Liver (tissue), 3 donors: Measurements from ENCODE around the gene KAT7.

ENCODE experiments used
- EGR1 ChIP-seq, 2 donors: IDR thresholded peaks; 2 replicates each; pipeline ENCODE4 v1.6.1; 2016 to 2018; ENCODE audit warnings: antibody characterized with exemption in 2 of 2, low read depth in 2 of 2
- FOXA1 ChIP-seq: IDR thresholded peaks from 2 replicates; pipeline ENCODE4 v1.6.1; 2016; ENCODE audit warnings: antibody characterized with exemption
- FOXA2 ChIP-seq: IDR thresholded peaks from 2 replicates; pipeline ENCODE4 v1.6.1; 2016; ENCODE audit warnings: antibody characterized with exemption
- JUND ChIP-seq, 2 donors: IDR thresholded peaks; 2 replicates each; pipeline ENCODE4 v1.6.1; 2016; ENCODE audit warnings: antibody characterized with exemption in 2 of 2
- NR2F2 ChIP-seq: IDR thresholded peaks from 2 replicates; pipeline ENCODE4 v1.6.1; 2016; ENCODE audit warnings: antibody characterized with exemption
- RAD21 ChIP-seq, 2 donors: IDR thresholded peaks; 2 replicates each; pipeline ENCODE4 v1.6.1; 2016; ENCODE audit warnings: antibody characterized with exemption in 2 of 2, mild to moderate bottlenecking in 2 of 2
- RXRA ChIP-seq, 2 donors: IDR thresholded peaks; 2 replicates each; pipeline ENCODE4 v1.6.1; 2017 to 2018; ENCODE audit warnings: antibody characterized with exemption in 2 of 2, mild to moderate bottlenecking in 1 of 2
- SP1 ChIP-seq: IDR thresholded peaks from 2 replicates; pipeline ENCODE4 v1.6.1; 2018; ENCODE audit warnings: antibody characterized with exemption, mild to moderate bottlenecking
- YY1 ChIP-seq: IDR thresholded peaks from 2 replicates; pipeline ENCODE4 v1.6.1; 2016; ENCODE audit warnings: antibody characterized with exemption, mild to moderate bottlenecking
- TF ChIP-seq, protein P1 (sequence below): IDR thresholded peaks from 2 replicates; pipeline ENCODE4 v1.6.1; 2016; ENCODE audit warnings: antibody characterized with exemption
- TF ChIP-seq, protein P2 (sequence below): IDR thresholded peaks from 2 replicates; pipeline ENCODE4 v1.6.1; 2016; ENCODE audit warnings: antibody characterized with exemption, mild to moderate bottlenecking
- TF ChIP-seq, protein P3 (sequence below): fragments of 150-350 bp; IDR thresholded peaks from 2 replicates; pipeline ENCODE4 v1.5.1; 2017; ENCODE audit warnings: improper control_type of control experiment, low read depth, low read length; ENCODE audit not compliant: missing input control
- TF ChIP-seq, protein P4 (sequence below): IDR thresholded peaks from 2 replicates; pipeline ENCODE4 v1.6.1; 2016; ENCODE audit warnings: antibody characterized with exemption
- donor health status: healthy.
- donor health status: healthy.

DNA sequence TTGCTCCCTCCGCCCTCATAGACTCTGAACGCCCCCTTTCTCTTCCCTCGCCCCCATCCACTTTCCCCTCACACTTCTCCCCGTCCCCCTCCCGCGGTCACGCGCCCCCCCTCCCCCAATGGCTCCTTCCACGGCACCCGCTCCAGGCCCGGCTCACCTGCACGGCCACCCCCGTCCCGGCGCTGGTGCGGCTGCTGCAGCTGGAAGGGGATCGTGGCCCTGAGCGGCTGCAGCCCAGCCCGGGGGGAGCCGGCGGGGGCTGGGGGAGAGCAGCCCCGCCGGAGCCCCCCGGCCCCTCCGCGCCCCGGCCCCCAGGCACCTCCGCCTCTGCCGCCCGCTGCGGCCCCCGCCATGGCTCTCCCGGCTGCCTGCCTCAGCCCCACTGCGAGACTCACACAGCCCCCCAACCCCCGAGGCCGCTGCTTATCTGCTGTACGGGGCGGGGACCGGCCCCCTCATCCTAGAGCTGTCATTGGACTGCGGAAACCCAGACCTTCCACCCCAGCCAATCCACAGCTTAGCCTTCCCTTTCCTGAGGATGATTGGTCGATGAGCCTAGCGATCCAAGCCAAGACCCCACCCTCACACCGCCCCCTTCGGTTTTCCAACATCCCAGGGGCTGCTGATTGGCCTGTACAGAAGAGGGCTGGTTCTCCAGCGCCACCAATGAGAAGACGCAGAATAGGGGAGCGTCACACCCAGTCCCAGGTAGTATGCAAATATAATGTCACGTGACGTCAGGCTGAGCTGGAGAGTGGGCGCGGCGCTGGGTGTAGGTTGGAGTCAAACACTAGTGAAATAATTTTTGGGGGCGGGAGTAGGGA lies 24.5 kb upstream of the KAT7 start, which contains the start of gene FAM117A:
- TF ChIP-seq, protein P1, sequence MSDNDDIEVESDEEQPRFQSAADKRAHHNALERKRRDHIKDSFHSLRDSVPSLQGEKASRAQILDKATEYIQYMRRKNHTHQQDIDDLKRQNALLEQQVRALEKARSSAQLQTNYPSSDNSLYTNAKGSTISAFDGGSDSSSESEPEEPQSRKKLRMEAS: no peak
- TF ChIP-seq, protein P2, sequence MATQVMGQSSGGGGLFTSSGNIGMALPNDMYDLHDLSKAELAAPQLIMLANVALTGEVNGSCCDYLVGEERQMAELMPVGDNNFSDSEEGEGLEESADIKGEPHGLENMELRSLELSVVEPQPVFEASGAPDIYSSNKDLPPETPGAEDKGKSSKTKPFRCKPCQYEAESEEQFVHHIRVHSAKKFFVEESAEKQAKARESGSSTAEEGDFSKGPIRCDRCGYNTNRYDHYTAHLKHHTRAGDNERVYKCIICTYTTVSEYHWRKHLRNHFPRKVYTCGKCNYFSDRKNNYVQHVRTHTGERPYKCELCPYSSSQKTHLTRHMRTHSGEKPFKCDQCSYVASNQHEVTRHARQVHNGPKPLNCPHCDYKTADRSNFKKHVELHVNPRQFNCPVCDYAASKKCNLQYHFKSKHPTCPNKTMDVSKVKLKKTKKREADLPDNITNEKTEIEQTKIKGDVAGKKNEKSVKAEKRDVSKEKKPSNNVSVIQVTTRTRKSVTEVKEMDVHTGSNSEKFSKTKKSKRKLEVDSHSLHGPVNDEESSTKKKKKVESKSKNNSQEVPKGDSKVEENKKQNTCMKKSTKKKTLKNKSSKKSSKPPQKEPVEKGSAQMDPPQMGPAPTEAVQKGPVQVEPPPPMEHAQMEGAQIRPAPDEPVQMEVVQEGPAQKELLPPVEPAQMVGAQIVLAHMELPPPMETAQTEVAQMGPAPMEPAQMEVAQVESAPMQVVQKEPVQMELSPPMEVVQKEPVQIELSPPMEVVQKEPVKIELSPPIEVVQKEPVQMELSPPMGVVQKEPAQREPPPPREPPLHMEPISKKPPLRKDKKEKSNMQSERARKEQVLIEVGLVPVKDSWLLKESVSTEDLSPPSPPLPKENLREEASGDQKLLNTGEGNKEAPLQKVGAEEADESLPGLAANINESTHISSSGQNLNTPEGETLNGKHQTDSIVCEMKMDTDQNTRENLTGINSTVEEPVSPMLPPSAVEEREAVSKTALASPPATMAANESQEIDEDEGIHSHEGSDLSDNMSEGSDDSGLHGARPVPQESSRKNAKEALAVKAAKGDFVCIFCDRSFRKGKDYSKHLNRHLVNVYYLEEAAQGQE: peak; percentile 70
- peak in 1 of 2 donors; percentile 20 for TF ChIP-seq RAD21 (IDR thresholded peaks at IDR 0.05)
- TF ChIP-seq, protein P3, sequence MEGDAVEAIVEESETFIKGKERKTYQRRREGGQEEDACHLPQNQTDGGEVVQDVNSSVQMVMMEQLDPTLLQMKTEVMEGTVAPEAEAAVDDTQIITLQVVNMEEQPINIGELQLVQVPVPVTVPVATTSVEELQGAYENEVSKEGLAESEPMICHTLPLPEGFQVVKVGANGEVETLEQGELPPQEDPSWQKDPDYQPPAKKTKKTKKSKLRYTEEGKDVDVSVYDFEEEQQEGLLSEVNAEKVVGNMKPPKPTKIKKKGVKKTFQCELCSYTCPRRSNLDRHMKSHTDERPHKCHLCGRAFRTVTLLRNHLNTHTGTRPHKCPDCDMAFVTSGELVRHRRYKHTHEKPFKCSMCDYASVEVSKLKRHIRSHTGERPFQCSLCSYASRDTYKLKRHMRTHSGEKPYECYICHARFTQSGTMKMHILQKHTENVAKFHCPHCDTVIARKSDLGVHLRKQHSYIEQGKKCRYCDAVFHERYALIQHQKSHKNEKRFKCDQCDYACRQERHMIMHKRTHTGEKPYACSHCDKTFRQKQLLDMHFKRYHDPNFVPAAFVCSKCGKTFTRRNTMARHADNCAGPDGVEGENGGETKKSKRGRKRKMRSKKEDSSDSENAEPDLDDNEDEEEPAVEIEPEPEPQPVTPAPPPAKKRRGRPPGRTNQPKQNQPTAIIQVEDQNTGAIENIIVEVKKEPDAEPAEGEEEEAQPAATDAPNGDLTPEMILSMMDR: no peak
- TF ChIP-seq SP1: peak; percentile 94
- TF ChIP-seq YY1: peak; percentile 61
- TF ChIP-seq JUND (IDR thresholded peaks at IDR 0.05): no peak
- no peak for TF ChIP-seq FOXA2
- TF ChIP-seq, protein P4, sequence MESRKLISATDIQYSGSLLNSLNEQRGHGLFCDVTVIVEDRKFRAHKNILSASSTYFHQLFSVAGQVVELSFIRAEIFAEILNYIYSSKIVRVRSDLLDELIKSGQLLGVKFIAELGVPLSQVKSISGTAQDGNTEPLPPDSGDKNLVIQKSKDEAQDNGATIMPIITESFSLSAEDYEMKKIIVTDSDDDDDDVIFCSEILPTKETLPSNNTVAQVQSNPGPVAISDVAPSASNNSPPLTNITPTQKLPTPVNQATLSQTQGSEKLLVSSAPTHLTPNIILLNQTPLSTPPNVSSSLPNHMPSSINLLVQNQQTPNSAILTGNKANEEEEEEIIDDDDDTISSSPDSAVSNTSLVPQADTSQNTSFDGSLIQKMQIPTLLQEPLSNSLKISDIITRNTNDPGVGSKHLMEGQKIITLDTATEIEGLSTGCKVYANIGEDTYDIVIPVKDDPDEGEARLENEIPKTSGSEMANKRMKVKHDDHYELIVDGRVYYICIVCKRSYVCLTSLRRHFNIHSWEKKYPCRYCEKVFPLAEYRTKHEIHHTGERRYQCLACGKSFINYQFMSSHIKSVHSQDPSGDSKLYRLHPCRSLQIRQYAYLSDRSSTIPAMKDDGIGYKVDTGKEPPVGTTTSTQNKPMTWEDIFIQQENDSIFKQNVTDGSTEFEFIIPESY: no peak
- no peak for TF ChIP-seq NR2F2
- TF ChIP-seq RXRA (IDR thresholded peaks at IDR 0.05): no peak
- no peak for TF ChIP-seq FOXA1
- TF ChIP-seq EGR1 (IDR thresholded peaks at IDR 0.05; ENCODE audit: low read depth in 2 of 2): no peak
